ENCODE results near the gene ZCCHC7. TPM values are rescaled to one million over a fixed set of nuclear protein-coding genes. Genes with fewer than 3 reads are reported as not detected.

ZCCHC7 gene
- total RNA-seq, 3 donors from 2014 or later, result 19.8 to 29.1 (median 26.9) TPM

DNA sequence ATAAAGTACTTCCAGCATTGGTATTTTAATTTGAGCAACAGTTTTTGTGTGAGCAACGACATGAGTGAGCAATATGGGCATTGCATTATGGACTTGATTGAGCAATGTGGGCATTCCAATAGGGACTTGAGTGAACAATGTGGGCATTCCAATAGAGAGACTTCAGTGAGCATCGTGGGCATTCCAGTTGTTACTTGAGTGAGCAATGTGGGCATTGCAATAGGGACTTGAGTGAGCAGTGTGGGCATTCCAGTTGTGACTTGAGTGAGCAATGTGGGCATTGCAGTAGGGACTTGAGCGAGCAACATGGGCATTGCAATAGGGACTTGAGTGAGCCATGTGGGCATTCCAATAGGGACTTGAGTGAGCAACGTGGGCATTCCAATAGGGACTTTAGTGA, 52.2 kb downstream of the ZCCHC7 start:
- H3K36me3 ChIP-seq, result no peaks in the 10 kb centered on the region
- H3K9me3 ChIP-seq, result no peaks in the 10 kb centered on the region
- no peak for TF ChIP-seq POLR2A (IDR thresholded peaks at IDR 0.05)
- TF ChIP-seq POLR2AphosphoS5 (IDR thresholded peaks at IDR 0.05), result no peak
- TF ChIP-seq, protein P1, sequence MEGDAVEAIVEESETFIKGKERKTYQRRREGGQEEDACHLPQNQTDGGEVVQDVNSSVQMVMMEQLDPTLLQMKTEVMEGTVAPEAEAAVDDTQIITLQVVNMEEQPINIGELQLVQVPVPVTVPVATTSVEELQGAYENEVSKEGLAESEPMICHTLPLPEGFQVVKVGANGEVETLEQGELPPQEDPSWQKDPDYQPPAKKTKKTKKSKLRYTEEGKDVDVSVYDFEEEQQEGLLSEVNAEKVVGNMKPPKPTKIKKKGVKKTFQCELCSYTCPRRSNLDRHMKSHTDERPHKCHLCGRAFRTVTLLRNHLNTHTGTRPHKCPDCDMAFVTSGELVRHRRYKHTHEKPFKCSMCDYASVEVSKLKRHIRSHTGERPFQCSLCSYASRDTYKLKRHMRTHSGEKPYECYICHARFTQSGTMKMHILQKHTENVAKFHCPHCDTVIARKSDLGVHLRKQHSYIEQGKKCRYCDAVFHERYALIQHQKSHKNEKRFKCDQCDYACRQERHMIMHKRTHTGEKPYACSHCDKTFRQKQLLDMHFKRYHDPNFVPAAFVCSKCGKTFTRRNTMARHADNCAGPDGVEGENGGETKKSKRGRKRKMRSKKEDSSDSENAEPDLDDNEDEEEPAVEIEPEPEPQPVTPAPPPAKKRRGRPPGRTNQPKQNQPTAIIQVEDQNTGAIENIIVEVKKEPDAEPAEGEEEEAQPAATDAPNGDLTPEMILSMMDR (IDR thresholded peaks at IDR 0.05), result no peak
- intact Hi-C loops (cut with DNase I; ENCODE audit: low total_unique reads), result no loop called here
- H3K27me3 ChIP-seq, result no peaks in the 10 kb centered on the region
- H3K27ac ChIP-seq, result no peak overlapping the region
- H3K4me1 ChIP-seq, result no peaks in the 10 kb centered on the region
- H3K4me3 ChIP-seq, result no peak overlapping the region
- DNase-seq (ENCODE audit: low spot score in 2 of 2), result no peak

DNA sequence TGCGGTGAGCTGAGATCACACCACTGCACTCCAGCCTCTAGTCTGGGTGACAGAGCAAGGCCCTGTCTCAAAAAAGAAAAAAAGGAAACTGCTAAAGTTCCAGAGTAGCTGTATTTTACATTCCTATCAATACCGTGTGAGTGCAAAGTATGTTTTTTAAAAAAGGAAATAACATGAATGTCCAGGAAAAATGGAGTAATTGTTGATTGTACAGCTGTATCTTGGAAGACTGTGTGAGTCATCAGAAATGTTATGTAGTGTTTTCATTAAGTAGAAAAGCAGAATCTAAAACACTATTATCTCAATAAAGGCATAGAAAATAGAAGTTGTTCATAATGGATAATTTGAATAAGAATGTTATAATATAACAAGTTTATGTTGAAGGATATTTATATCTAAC, 53.9 kb downstream of the ZCCHC7 start:
- Histone ChIP-seq H3K9me3 (no peaks in the 10 kb centered on the region), H3K4me3 (no peak overlapping the region), H3K4me1 (no peaks in the 10 kb centered on the region), H3K36me3 (no peaks in the 10 kb centered on the region), H3K27ac (no peak overlapping the region), H3K27me3 (no peaks in the 10 kb centered on the region)
- DNase-seq (ENCODE audit: low spot score in 2 of 2), result no peak
- intact Hi-C loops (cut with DNase I; ENCODE audit: low total_unique reads), result no loop called here
- TF ChIP-seq POLR2AphosphoS5 (IDR thresholded peaks at IDR 0.05) (no peak), POLR2A (IDR thresholded peaks at IDR 0.05) (no peak)
- TF ChIP-seq, protein P1 (IDR thresholded peaks at IDR 0.05), result no peak

DNA sequence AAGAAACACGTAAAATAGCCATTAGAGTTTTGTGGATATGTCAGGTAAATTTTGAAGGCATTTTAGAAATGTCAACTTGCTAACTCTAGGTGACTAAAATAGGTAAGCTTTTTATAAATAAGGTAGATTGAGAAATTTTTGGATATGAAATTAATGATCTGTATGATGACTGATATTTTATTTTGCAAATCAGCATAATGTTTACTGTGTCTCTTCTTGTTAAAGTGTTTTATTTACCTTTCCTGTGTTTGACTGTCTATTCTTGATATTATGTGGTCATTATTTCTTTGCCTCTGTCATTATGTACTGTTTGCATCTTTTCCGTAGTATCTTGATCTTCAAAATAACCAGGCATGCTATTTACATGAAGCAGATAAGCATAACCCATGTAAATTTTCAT, 58.4 kb downstream of the ZCCHC7 start:
- DNase-seq (ENCODE audit: low spot score in 2 of 2), result no peak
- TF ChIP-seq, protein P1 (IDR thresholded peaks at IDR 0.05), result no peak
- TF ChIP-seq POLR2AphosphoS5 (IDR thresholded peaks at IDR 0.05) (no peak), POLR2A (IDR thresholded peaks at IDR 0.05) (no peak)
- Histone ChIP-seq H3K9me3 (no peaks in the 10 kb centered on the region), H3K4me1 (no peaks in the 10 kb centered on the region), H3K36me3 (no peaks in the 10 kb centered on the region), H3K4me3 (no peak overlapping the region), H3K27ac (no peak overlapping the region), H3K27me3 (no peaks in the 10 kb centered on the region)
- intact Hi-C loops (cut with DNase I; ENCODE audit: low total_unique reads), result no loop called here

DNA sequence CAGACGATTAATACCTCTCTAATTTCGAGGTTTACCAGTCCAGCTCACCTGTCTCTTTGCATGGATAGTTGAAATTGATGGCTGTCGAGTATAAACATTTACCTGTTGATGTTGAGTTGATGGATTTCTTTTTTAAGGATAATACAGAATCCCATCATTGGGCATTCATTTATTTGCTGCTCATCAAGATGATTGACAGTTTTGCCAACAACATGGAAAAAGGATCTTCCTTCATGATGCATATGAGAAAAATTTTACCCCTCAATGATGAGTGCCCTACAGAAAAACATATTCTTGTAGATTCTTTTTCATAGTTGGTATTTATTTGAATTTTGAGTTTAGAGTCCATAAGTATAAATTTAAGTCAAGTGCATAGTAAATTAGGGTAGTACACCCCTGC, 59.2 kb downstream of the ZCCHC7 start:
- Histone ChIP-seq H3K27ac (no peak overlapping the region), H3K27me3 (no peaks in the 10 kb centered on the region), H3K9me3 (no peaks in the 10 kb centered on the region), H3K36me3 (no peaks in the 10 kb centered on the region), H3K4me1 (no peaks in the 10 kb centered on the region), H3K4me3 (no peak overlapping the region)
- TF ChIP-seq, protein P1 (IDR thresholded peaks at IDR 0.05), result no peak
- no peak for TF ChIP-seq POLR2A (IDR thresholded peaks at IDR 0.05)
- TF ChIP-seq POLR2AphosphoS5 (IDR thresholded peaks at IDR 0.05), result no peak
- intact Hi-C loops (cut with DNase I; ENCODE audit: low total_unique reads), result no loop called here
- DNase-seq (ENCODE audit: low spot score in 2 of 2), result no peak

DNA sequence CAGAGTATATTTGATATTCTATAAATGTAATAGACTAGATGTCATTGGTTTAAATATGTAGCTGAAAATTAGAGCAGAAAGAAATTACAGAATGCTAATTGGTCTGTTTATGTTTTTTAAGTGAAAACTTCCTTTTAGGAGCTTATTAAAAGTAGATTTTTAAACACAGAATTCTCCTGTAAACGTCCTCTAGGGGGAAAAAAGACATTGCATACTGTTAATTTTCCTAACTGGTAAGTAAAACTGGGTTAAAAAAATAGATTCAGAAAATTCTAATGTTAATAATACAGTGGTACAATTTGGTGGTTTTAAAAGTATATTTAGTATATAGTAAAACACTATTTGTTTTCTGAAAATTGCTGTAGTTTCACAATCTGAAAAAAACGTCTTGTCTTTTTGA, 59.8 kb downstream of the ZCCHC7 start:
- no peak for TF ChIP-seq POLR2AphosphoS5 (IDR thresholded peaks at IDR 0.05)
- TF ChIP-seq, protein P1 (IDR thresholded peaks at IDR 0.05), result no peak
- TF ChIP-seq POLR2A (IDR thresholded peaks at IDR 0.05), result no peak
- Histone ChIP-seq H3K4me3 (no peak overlapping the region), H3K9me3 (no peaks in the 10 kb centered on the region), H3K27me3 (no peaks in the 10 kb centered on the region), H3K4me1 (no peaks in the 10 kb centered on the region), H3K27ac (no peak overlapping the region), H3K36me3 (no peaks in the 10 kb centered on the region)
- DNase-seq (ENCODE audit: low spot score in 2 of 2), result no peak
- intact Hi-C loops (cut with DNase I; ENCODE audit: low total_unique reads), result no loop called here
